Fibroblast of skin of left quadriceps (primary cell): ENCODE results near the gene NT5E.
A peak's percentile ranks its signal among the peaks of the same experiment; 100 is the strongest.

Experiments used
- DNase-seq, 2 experiments: peaks; one replicate each; pipeline ENCODE4 v3.0.0-alpha.2; 2013; ENCODE audit warnings: low read depth in 2 of 2

The NT5E gene

GRCh38 chr6:85421972-85422371 lies 27.9 kb upstream of the NT5E start:
- DNase-seq: no peak

GRCh38 chr6:85422996-85423395 lies 26.9 kb upstream of the NT5E start:
- DNase-seq: no peak

GRCh38 chr6:85424981-85425380 lies 24.9 kb upstream of the NT5E start:
- no peak for DNase-seq

- no peak for DNase-seq
These were observed 23.9 kb upstream of the NT5E start for GRCh38 chr6:85425997-85426396.

- no peak for DNase-seq
These were observed 21.4 kb upstream of the NT5E start for GRCh38 chr6:85428486-85428885.

GRCh38 chr6:85429346-85429745 lies 20.5 kb upstream of the NT5E start:
- DNase-seq: no peak

- no peak for DNase-seq
These were observed 18.6 kb upstream of the NT5E start for GRCh38 chr6:85431271-85431670.

GRCh38 chr6:85432554-85432953 lies 17.3 kb upstream of the NT5E start:
- DNase-seq: no peak

GRCh38 chr6:85435851-85436250 lies 14.0 kb upstream of the NT5E start:
- no peak for DNase-seq

- peak; percentile 87 to 88 for DNase-seq
These were observed 13.5 kb upstream of the NT5E start for GRCh38 chr6:85436411-85436810.

- no peak for DNase-seq
These were observed 12.9 kb upstream of the NT5E start for GRCh38 chr6:85436939-85437495.

- DNase-seq: no peak
These were observed 6.3 kb upstream of the NT5E start for GRCh38 chr6:85443349-85444117.

- peak in 1 of 2 experiments; percentile 72 for DNase-seq
These were observed 480 bp upstream of the NT5E start for GRCh38 chr6:85449388-85449817.

GRCh38 chr6:85451565-85452306 lies 1.9 kb downstream of the NT5E start:
- no peak for DNase-seq

- DNase-seq: peak; percentile 86 to 87
These were observed 2.6 kb downstream of the NT5E start for GRCh38 chr6:85452441-85452881.

GRCh38 chr6:85453052-85453451 lies 3.2 kb downstream of the NT5E start:
- no peak for DNase-seq

- no peak for DNase-seq
These were observed 3.6 kb downstream of the NT5E start for GRCh38 chr6:85453490-85453889.

- no peak for DNase-seq
These were observed 5.7 kb downstream of the NT5E start for GRCh38 chr6:85455471-85456026.

- no peak for DNase-seq
These were observed 6.9 kb downstream of the NT5E start for GRCh38 chr6:85456782-85457181.

GRCh38 chr6:85458184-85458583 lies 8.3 kb downstream of the NT5E start:
- DNase-seq: no peak

GRCh38 chr6:85458782-85459181 lies 8.9 kb downstream of the NT5E start:
- DNase-seq: no peak

GRCh38 chr6:85459224-85459901 lies 9.5 kb downstream of the NT5E start:
- DNase-seq: peak; percentile 93 to 94
